ENCODE results near the gene MAP4K1.

The MAP4K1 gene

DNA sequence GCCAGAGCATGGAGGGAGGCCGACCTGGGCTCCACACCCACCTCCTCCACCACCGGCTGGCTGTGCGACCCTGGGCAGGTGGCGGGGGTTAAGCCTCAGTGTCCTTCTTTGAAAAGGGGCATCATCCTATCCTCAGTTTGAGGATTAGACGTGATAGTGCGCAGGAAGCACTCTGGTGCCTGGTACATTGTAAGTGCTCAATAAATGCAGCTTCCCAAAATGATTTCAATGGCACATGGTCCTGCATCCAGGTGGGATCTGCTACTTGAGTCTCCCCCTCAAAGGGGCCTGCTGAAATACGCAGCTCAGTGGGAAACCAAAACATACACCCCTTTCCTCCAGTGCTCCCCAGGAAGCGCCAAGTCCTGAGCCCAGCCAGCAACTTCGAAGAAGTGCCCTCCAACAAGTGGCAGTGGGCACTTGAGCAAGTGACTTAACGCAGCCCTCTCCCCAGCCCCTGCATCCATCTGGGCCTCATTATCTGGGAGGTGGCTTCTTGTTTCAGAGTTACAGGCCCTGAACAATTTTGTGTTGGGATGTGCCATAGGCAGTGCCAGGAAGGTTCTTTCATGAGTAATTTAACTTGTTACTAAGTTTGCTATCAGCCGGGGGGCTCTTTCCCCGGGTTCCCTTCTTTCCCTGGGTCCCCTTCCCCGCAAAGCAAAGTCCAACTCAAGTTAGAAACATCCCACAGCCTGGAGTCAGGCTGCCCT is 47.6 kb upstream of the MAP4K1 start:
- Histone ChIP-seq H3K9me2 (replicated peaks; ENCODE audit: insufficient read depth, low read length) (no peaks in the 10 kb centered on the region), H3K79me2 (ENCODE audit: low read length) (peaks cover 98% of the 10 kb centered on the region), H3F3A (ENCODE audit: insufficient read depth, low read length) (no peaks in the 10 kb centered on the region), H2AFZ (ENCODE audit: low read length) (no peak overlapping the region), H3K4me1 (ENCODE audit: low read length) (peaks cover 8% of the 10 kb centered on the region), H4K20me1 (ENCODE audit: insufficient read depth, low read length) (peaks cover 6% of the 10 kb centered on the region; the same call in 1 of the 2 replicates), H3K4me3 (ENCODE audit: low read length) (no peak overlapping the region), H3K4me2 (ENCODE audit: low read depth, low read length) (no peak overlapping the region), H3K9ac (ENCODE audit: low read length) (no peak overlapping the region), H3K36me3 (replicated peaks; ENCODE audit: insufficient read depth, low read length) (no peaks in the 10 kb centered on the region), H3K27ac (ENCODE audit: low read length) (no peak overlapping the region), H3K27me3 (replicated peaks; ENCODE audit: insufficient read depth, low read length) (no peaks in the 10 kb centered on the region), H3K9me3 (replicated peaks; ENCODE audit: insufficient read depth, low read length) (no peaks in the 10 kb centered on the region)
- TF ChIP-seq EZH2 (optimal IDR thresholded peaks at IDR 0.05; ENCODE audit: low read depth, low read length) (no peak), EZH2phosphoT487 (IDR thresholded peaks at IDR 0.05; ENCODE audit: low read length) (no peak)
- TF ChIP-seq, protein P1, sequence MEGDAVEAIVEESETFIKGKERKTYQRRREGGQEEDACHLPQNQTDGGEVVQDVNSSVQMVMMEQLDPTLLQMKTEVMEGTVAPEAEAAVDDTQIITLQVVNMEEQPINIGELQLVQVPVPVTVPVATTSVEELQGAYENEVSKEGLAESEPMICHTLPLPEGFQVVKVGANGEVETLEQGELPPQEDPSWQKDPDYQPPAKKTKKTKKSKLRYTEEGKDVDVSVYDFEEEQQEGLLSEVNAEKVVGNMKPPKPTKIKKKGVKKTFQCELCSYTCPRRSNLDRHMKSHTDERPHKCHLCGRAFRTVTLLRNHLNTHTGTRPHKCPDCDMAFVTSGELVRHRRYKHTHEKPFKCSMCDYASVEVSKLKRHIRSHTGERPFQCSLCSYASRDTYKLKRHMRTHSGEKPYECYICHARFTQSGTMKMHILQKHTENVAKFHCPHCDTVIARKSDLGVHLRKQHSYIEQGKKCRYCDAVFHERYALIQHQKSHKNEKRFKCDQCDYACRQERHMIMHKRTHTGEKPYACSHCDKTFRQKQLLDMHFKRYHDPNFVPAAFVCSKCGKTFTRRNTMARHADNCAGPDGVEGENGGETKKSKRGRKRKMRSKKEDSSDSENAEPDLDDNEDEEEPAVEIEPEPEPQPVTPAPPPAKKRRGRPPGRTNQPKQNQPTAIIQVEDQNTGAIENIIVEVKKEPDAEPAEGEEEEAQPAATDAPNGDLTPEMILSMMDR (IDR thresholded peaks at IDR 0.05; ENCODE audit: low read length): no peak
- DNase-seq: no peak

DNA sequence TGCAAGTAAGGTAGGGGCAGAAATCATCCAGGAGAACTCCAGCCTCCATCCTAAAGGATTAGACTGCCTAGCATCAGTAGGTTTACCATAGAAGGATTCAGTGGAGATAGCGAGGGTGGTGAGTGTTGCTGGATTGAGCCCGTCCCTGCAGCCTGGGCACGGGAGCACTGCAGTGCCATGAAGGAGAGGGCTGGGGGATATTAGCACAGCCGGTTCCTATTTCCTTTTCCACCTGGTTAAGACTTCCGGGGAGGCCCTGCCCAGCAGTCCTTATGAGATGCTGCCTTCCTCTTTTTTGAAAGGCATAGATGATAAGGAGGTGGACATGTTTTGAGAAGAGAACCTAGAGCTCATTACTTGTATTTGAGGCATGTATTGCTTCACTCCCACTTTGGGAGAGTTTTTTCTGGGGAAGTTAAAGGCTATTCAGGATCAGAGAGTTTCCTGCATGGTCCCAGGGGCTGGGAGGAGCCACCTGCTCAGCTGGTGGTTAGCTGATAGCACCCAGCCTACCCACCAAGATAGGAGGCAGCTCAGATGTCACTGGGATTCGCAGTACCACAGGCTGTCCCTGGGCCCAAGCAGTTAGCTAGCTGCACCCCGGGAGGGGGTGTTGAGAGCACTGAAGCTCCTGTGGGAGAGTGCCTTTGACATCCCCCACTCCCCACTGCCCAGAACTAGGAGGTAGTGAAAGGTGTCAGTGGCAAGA is 46.9 kb upstream of the MAP4K1 start:
- no peaks in the 10 kb centered on the region for H3K36me3 ChIP-seq (replicated peaks; ENCODE audit: insufficient read depth, low read length)
- no peak overlapping the region for H3K27ac ChIP-seq (ENCODE audit: low read length)
- H3K9me2 ChIP-seq (replicated peaks; ENCODE audit: insufficient read depth, low read length): no peaks in the 10 kb centered on the region
- H3K4me2 ChIP-seq (ENCODE audit: low read depth, low read length): no peak overlapping the region
- no peaks in the 10 kb centered on the region for H3K9me3 ChIP-seq (replicated peaks; ENCODE audit: insufficient read depth, low read length)
- H3F3A ChIP-seq (ENCODE audit: insufficient read depth, low read length): no peaks in the 10 kb centered on the region
- H3K4me1 ChIP-seq (ENCODE audit: low read length): peaks cover 1% of the 10 kb centered on the region
- DNase-seq: no peak
- H3K79me2 ChIP-seq (ENCODE audit: low read length): peaks cover 98% of the 10 kb centered on the region
- peaks cover 6% of the 10 kb centered on the region; the same call in 1 of the 2 replicates for H4K20me1 ChIP-seq (ENCODE audit: insufficient read depth, low read length)
- H2AFZ ChIP-seq (ENCODE audit: low read length): no peak overlapping the region
- no peak for TF ChIP-seq EZH2 (optimal IDR thresholded peaks at IDR 0.05; ENCODE audit: low read depth, low read length)
- TF ChIP-seq EZH2phosphoT487 (IDR thresholded peaks at IDR 0.05; ENCODE audit: low read length): no peak
- TF ChIP-seq, protein P1 (IDR thresholded peaks at IDR 0.05; ENCODE audit: low read length): no peak
- no peak overlapping the region for H3K9ac ChIP-seq (ENCODE audit: low read length)
- no peak overlapping the region for H3K4me3 ChIP-seq (ENCODE audit: low read length)
- no peaks in the 10 kb centered on the region for H3K27me3 ChIP-seq (replicated peaks; ENCODE audit: insufficient read depth, low read length)

DNA sequence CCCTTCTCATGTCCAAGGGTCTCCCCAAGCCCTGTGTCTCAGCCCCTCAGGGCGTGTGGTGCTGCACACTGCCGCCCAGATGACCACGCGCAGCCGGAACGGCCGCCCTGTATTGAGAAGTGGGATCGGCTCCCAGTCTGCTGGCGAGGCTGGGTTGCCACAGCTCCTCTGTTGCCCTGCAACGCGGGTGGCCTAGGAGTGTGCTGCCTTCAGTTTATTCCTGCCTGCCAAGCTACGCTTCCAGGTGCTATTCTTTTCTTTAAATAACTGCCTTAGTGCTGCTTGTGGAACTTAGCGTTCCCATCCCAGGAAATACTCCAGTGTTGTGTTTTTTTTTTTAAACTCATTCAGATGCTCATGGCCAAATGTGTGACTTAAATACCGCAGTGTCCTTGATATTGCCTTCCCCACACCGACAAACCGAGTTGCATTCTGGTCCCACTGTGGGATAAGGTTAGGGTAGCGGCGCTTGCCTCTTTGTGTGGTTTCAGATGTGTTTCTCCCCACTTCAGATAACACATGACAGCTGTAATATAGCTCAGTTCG is 46.3 kb upstream of the MAP4K1 start:
- Histone ChIP-seq H3K4me1 (ENCODE audit: low read length) (no peaks in the 10 kb centered on the region), H3K9me2 (replicated peaks; ENCODE audit: insufficient read depth, low read length) (no peaks in the 10 kb centered on the region)

More for the DNA sequence above, 46.3 kb upstream of the MAP4K1 start:
- DNase-seq: no peak
- Histone ChIP-seq H3K79me2 (ENCODE audit: low read length) (peaks cover 98% of the 10 kb centered on the region), H3K27me3 (replicated peaks; ENCODE audit: insufficient read depth, low read length) (no peaks in the 10 kb centered on the region), H4K20me1 (ENCODE audit: insufficient read depth, low read length) (peaks cover 6% of the 10 kb centered on the region; the same call in 1 of the 2 replicates), H3K36me3 (replicated peaks; ENCODE audit: insufficient read depth, low read length) (no peaks in the 10 kb centered on the region), H3K9ac (ENCODE audit: low read length) (no peak overlapping the region), H3K9me3 (replicated peaks; ENCODE audit: insufficient read depth, low read length) (no peaks in the 10 kb centered on the region), H3K4me3 (ENCODE audit: low read length) (no peak overlapping the region), H3K4me2 (ENCODE audit: low read depth, low read length) (no peak overlapping the region), H3F3A (ENCODE audit: insufficient read depth, low read length) (no peaks in the 10 kb centered on the region), H2AFZ (ENCODE audit: low read length) (no peak overlapping the region), H3K27ac (ENCODE audit: low read length) (no peak overlapping the region)
- TF ChIP-seq, protein P1 (IDR thresholded peaks at IDR 0.05; ENCODE audit: low read length): no peak
- TF ChIP-seq EZH2 (optimal IDR thresholded peaks at IDR 0.05; ENCODE audit: low read depth, low read length) (no peak), EZH2phosphoT487 (IDR thresholded peaks at IDR 0.05; ENCODE audit: low read length) (no peak)

All from MM.1S (cell line).